ENCODE measurements around the gene SPTA1. TPM values are rescaled to one million over a fixed set of nuclear protein-coding genes. Genes with fewer than 3 reads are reported as not detected.

The SPTA1 gene
- total RNA-seq, 1 experiment from 2014 or later = 0.11 TPM

GRCh38 chr1:158730453-158730852, 43.9 kb upstream of the SPTA1 start:
- TF ChIP-seq ZNF512 (CRISPR knock-in tag; IDR thresholded peaks at IDR 0.05; ENCODE audit: borderline replicate concordance) = no peak
- TF ChIP-seq NFE2L1 (CRISPR knock-in tag; IDR thresholded peaks at IDR 0.05) = no peak
- no peak for TF ChIP-seq ERG (CRISPR knock-in tag; IDR thresholded peaks at IDR 0.05)
- TF ChIP-seq GTF2I (CRISPR knock-in tag; conservative IDR thresholded peaks at IDR 0.05) = no peak
- TF ChIP-seq ZNF532 (CRISPR knock-in tag; IDR thresholded peaks at IDR 0.05; ENCODE audit: borderline replicate concordance) = no peak
- no peak for TF ChIP-seq TEAD1 (CRISPR knock-in tag; IDR thresholded peaks at IDR 0.05)
- TF ChIP-seq EMX1 (CRISPR knock-in tag; IDR thresholded peaks at IDR 0.05) = no peak
- TF ChIP-seq STAT6 (CRISPR knock-in tag; conservative IDR thresholded peaks at IDR 0.05; ENCODE audit: low read depth) = no peak
- H3K9me3 Mint-ChIP-seq = no peaks in the 10 kb centered on the region
- DNase-seq (ENCODE audit: low spot score) = no peak
- H3K4me3 Mint-ChIP-seq = no peak overlapping the region
- ATAC-seq = no peak
- H3K27me3 Mint-ChIP-seq (ENCODE audit: low read depth) = no peaks in the 10 kb centered on the region
- ChIA-PET POLR2A (no interaction called here), CTCF (no interaction called here)
- H3K4me1 Mint-ChIP-seq = no peaks in the 10 kb centered on the region
- no peak overlapping the region for H3K27ac Mint-ChIP-seq
- H3K36me3 Mint-ChIP-seq = no peaks in the 10 kb centered on the region

- ChIA-PET POLR2A (no interaction called here), CTCF (no interaction called here)
- no peaks in the 10 kb centered on the region for H3K27me3 Mint-ChIP-seq (ENCODE audit: low read depth)
- TF ChIP-seq ELF4 (CRISPR knock-in tag; IDR thresholded peaks at IDR 0.05; ENCODE audit: low read depth) = no peak
- no peak for TF ChIP-seq GABPB1 (CRISPR knock-in tag; IDR thresholded peaks at IDR 0.05)
- TF ChIP-seq E2F4 (CRISPR knock-in tag; IDR thresholded peaks at IDR 0.05; ENCODE audit: borderline replicate concordance, low read depth) = no peak
- no peak for TF ChIP-seq ZNF396 (CRISPR knock-in tag; IDR thresholded peaks at IDR 0.05; ENCODE audit: borderline replicate concordance)
- TF ChIP-seq ZNF671 (CRISPR knock-in tag; IDR thresholded peaks at IDR 0.05) = no peak
- no peak for TF ChIP-seq MXD4 (CRISPR knock-in tag; IDR thresholded peaks at IDR 0.05; ENCODE audit: borderline replicate concordance)
- TF ChIP-seq ARID4B (CRISPR knock-in tag; IDR thresholded peaks at IDR 0.05; ENCODE audit: borderline replicate concordance) = no peak
- no peak for TF ChIP-seq USF1 (CRISPR knock-in tag; IDR thresholded peaks at IDR 0.05)
Measured at GRCh38 chr1:158728510-158729225, 42.2 kb upstream of the SPTA1 start.

More at GRCh38 chr1:158728510-158729225, 42.2 kb upstream of the SPTA1 start:
- DNase-seq (ENCODE audit: low spot score) = no peak
- Mint-ChIP-seq H3K4me3 (no peak overlapping the region), H3K9me3 (no peaks in the 10 kb centered on the region), H3K27ac (no peak overlapping the region), H3K36me3 (no peaks in the 10 kb centered on the region), H3K4me1 (no peaks in the 10 kb centered on the region)
- ATAC-seq = no peak
